ENCODE data around the gene CNTNAP4. TPM values are rescaled to one million over a fixed set of nuclear protein-coding genes. Genes with fewer than 3 reads are reported as not detected.

Gene CNTNAP4
- total and polyA plus RNA-seq, 2 of the 8 experiments (the other 6 are each of a cell fraction or from before 2014, with no cell fraction given): not detected

DNA sequence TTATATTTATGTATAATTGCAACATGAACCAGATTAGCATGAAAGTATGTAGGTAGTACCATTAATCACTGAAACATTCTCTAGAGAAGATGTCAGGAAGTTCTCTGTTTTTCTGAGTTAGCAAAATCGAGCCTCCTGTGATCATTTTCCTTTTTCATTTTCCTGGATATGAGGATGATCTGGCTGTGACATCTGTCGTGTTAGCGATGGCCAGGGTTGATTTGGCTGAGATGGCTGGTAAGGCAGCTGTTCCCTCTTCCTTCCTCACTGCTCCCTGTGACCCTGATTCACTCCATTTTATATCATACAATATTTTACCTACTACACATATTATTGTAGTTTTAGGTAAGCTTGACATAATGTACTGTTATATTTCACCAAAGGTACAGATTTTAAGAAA is 10.3 kb downstream of the CNTNAP4 start:
- DNase-seq (ENCODE audit: low read depth in 1 of 2, low spot score in 2 of 2) (no peak), FAIRE-seq (no peak)
- Histone ChIP-seq H3K27ac (ENCODE audit: low read depth, low read length) (no peak overlapping the region), H3K4me3 (ENCODE audit: extremely low read depth in 1 of 4, insufficient read depth in 2 of 4, low read depth in 3 of 4, low read length in 4 of 4) (no peak overlapping the region), H4K91ac (replicated peaks; ENCODE audit: insufficient read length, low read length) (no peak overlapping the region), H3K14ac (ENCODE audit: insufficient read length) (no peak overlapping the region), H3K18ac (ENCODE audit: extremely low read depth, low read length) (no peak overlapping the region), H3K23ac (ENCODE audit: insufficient read length) (no peak overlapping the region), H2BK15ac (ENCODE audit: low read length) (no peak overlapping the region), H2AK5ac (ENCODE audit: low read depth, low read length) (no peak overlapping the region), H2BK5ac (ENCODE audit: low read depth, low read length) (no peak overlapping the region), H2BK12ac (ENCODE audit: low read depth, low read length) (no peak overlapping the region), H3K4me2 (ENCODE audit: insufficient read depth in 1 of 2, low read depth in 2 of 2, low read length in 2 of 2) (no peak overlapping the region), H2AFZ (ENCODE audit: low read length) (no peak overlapping the region), H3K56ac (replicated peaks; ENCODE audit: insufficient read length, low read depth, low read length) (no peak overlapping the region), H4K5ac (ENCODE audit: insufficient read length, low read depth, low read length) (no peak overlapping the region), H4K20me1 (replicated peaks in 1 of 2; ENCODE audit: control insufficient read depth in 1 of 2, insufficient read depth in 2 of 2, low read length in 2 of 2) (no peaks in the 10 kb centered on the region), H3K4me1 (replicated peaks in 1 of 4; ENCODE audit: control insufficient read depth in 3 of 4, insufficient read depth in 4 of 4, low read length in 3 of 4) (no peaks in the 10 kb centered on the region), H3K4ac (replicated peaks; ENCODE audit: insufficient read length, low read depth, low read length) (no peak overlapping the region), H2BK120ac (replicated peaks; ENCODE audit: low read depth, low read length) (no peak overlapping the region), H3K27me3 (replicated peaks in 1 of 4; ENCODE audit: control insufficient read depth in 3 of 4, extremely low read depth in 1 of 4, insufficient read depth in 3 of 4, low read length in 3 of 4) (no peaks in the 10 kb centered on the region), H3K36me3 (ENCODE audit: control insufficient read depth in 2 of 4, insufficient read depth in 4 of 4, low read length in 3 of 4) (no peaks in the 10 kb centered on the region), H4K8ac (ENCODE audit: extremely low read depth, insufficient read depth, low read length) (no peak overlapping the region), H3K23me2 (ENCODE audit: low read depth, low read length) (no peaks in the 10 kb centered on the region; the same call in 1 of the 2 replicates), H2BK20ac (ENCODE audit: low read length) (no peak overlapping the region), H3K79me2 (ENCODE audit: control insufficient read depth in 1 of 2, insufficient read depth in 2 of 2, low read length in 2 of 2) (no peaks in the 10 kb centered on the region), H3K79me1 (ENCODE audit: low read depth, low read length) (no peaks in the 10 kb centered on the region), H3K9me3 (ENCODE audit: insufficient read depth in 2 of 2, low read depth in 1 of 2, low read length in 1 of 2) (no peaks in the 10 kb centered on the region), H3K9ac (replicated peaks in 1 of 4; ENCODE audit: extremely low read depth in 1 of 4, low read depth in 3 of 4, low read length in 3 of 4) (no peak overlapping the region)
- CTCF ChIA-PET (ENCODE audit: partially characterized antibody): interaction anchor here (0.9 kb wide), 2 partner anchors 20 to 50 kb away, joined by 3 read pairs; no protein-coding TSS in a partner anchor
- POLR2A ChIA-PET (ENCODE audit: partially characterized antibody): no interaction called here
- 87% methylated on average over 3 of the region's 3 CpGs; no CpG with 5 or more reads in 1 of the 2 experiments for WGBS, 2 experiments (ENCODE audit: extremely low coverage in 1 of 2, insufficient coverage in 1 of 2, insufficient read length in 1 of 2, insufficient replicate concordance in 2 of 2, low coverage in 1 of 2, low lambda C conversion rate in 2 of 2, missing lambda C conversion rate in 1 of 2)
- TF ChIP-seq HDAC2 (IDR thresholded peaks at IDR 0.05; ENCODE audit: borderline replicate concordance in 1 of 2, low read depth in 2 of 2, low read length in 2 of 2) (no peak), KDM1A (IDR thresholded peaks at IDR 0.05; ENCODE audit: borderline replicate concordance, low read length) (no peak), JUN (IDR thresholded peaks at IDR 0.05; ENCODE audit: low read depth, low read length) (no peak), RFX5 (IDR thresholded peaks at IDR 0.05; ENCODE audit: borderline replicate concordance, low read depth, low read length) (no peak), SP2 (IDR thresholded peaks at IDR 0.05; ENCODE audit: low read length) (no peak)
